ENCODE data around the gene CCDC71L. TPM values are rescaled to one million over a fixed set of nuclear protein-coding genes. Genes with fewer than 3 reads are reported as not detected.
"Not testable (repeated sequence)": the region's sequence is repeated elsewhere in the genome, so short reads cannot be mapped to it uniquely, and the experiment has no call there.

CCDC71L gene
- total and polyA plus RNA-seq, 2 donors (not counting 3 experiments of a cell fraction or from before 2014, with no cell fraction given) = 60.3 to 62.5 TPM

DNA sequence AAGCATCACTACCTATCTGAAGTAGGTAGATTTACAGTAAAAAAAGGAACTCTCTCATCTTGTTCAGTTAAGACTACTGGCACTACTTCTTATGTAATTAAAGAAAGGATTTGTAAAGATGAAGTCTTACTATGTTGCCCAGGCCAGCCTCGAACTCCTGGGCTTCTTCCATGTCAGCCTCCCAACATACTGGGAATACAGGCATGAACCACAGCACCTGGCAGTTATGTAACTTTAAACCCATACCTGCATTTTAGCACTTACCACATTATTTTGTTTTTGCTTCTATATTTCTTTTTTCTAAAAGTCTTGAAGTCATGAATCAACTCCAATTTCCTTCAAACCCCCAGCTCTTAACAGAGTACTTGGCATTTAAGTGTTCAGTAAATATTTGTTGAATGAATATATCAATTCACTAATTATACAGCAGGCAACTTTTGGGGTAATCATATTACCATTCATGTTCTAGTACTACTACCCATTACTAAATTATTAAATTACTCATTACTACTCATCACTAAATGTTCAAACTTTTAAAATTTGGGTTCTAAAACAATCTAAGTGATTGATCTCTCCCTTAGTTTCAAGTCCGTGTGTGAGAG, 31.6 kb upstream of the CCDC71L start:
- TF ChIP-seq GATA2 (IDR thresholded peaks at IDR 0.05; ENCODE audit: insufficient read depth, insufficient read length, low read depth, low read length) (no peak), POLR2A (IDR thresholded peaks at IDR 0.05; ENCODE audit: low read depth, low read length) (no peak), EZH2 (IDR thresholded peaks at IDR 0.05; ENCODE audit: borderline replicate concordance, low read depth, low read length, severe bottlenecking) (no peak), MYC (IDR thresholded peaks at IDR 0.05; ENCODE audit: low read depth, low read length) (no peak), JUN (IDR thresholded peaks at IDR 0.05; ENCODE audit: borderline replicate concordance, insufficient read depth, insufficient read length, low read depth) (no peak), POLR2AphosphoS5 (IDR thresholded peaks at IDR 0.05; ENCODE audit: insufficient read depth, low read depth, low read length) (no peak), FOS (IDR thresholded peaks at IDR 0.05; ENCODE audit: borderline replicate concordance, insufficient read depth, low read length) (no peak)
- TF ChIP-seq, protein P1, sequence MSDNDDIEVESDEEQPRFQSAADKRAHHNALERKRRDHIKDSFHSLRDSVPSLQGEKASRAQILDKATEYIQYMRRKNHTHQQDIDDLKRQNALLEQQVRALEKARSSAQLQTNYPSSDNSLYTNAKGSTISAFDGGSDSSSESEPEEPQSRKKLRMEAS (IDR thresholded peaks at IDR 0.05; ENCODE audit: insufficient read depth, insufficient read length) = no peak
- TF ChIP-seq, protein P2, sequence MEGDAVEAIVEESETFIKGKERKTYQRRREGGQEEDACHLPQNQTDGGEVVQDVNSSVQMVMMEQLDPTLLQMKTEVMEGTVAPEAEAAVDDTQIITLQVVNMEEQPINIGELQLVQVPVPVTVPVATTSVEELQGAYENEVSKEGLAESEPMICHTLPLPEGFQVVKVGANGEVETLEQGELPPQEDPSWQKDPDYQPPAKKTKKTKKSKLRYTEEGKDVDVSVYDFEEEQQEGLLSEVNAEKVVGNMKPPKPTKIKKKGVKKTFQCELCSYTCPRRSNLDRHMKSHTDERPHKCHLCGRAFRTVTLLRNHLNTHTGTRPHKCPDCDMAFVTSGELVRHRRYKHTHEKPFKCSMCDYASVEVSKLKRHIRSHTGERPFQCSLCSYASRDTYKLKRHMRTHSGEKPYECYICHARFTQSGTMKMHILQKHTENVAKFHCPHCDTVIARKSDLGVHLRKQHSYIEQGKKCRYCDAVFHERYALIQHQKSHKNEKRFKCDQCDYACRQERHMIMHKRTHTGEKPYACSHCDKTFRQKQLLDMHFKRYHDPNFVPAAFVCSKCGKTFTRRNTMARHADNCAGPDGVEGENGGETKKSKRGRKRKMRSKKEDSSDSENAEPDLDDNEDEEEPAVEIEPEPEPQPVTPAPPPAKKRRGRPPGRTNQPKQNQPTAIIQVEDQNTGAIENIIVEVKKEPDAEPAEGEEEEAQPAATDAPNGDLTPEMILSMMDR (IDR thresholded peaks at IDR 0.05; ENCODE audit: extremely low read depth in 1 of 2, insufficient read depth in 1 of 2, low read depth in 1 of 2, low read length in 2 of 2) = no peak
- Histone ChIP-seq H3K4me1 (ENCODE audit: control insufficient read depth, extremely low read depth, insufficient read depth, low read length) (no peaks in the 10 kb centered on the region), H3K9me3 (replicated peaks; ENCODE audit: control insufficient read depth, insufficient read depth, low read length) (no peaks in the 10 kb centered on the region), H3K27ac (ENCODE audit: insufficient read depth, low read depth, low read length) (no peak overlapping the region), H3K9me1 (replicated peaks; ENCODE audit: control insufficient read depth, extremely low read depth, insufficient read depth, low read length) (no peaks in the 10 kb centered on the region), H3K4me3 (replicated peaks in 1 of 3; ENCODE audit: insufficient read depth in 1 of 3, low read depth in 1 of 3, low read length in 3 of 3) (no peak overlapping the region), H4K20me1 (replicated peaks; ENCODE audit: control insufficient read depth, extremely low read depth, insufficient read depth, low read length) (no peaks in the 10 kb centered on the region), H3K79me2 (ENCODE audit: control insufficient read depth, insufficient read depth, low read length) (no peaks in the 10 kb centered on the region), H3K36me3 (ENCODE audit: control insufficient read depth in 2 of 2, extremely low read depth in 1 of 2, insufficient read depth in 2 of 2, low read length in 2 of 2) (no peaks in the 10 kb centered on the region), H3K9ac (replicated peaks; ENCODE audit: extremely low read depth, insufficient read depth, low read length) (no peak overlapping the region), H3K4me2 (ENCODE audit: insufficient read depth, low read length) (no peak overlapping the region), H3K27me3 (ENCODE audit: control insufficient read depth in 2 of 2, insufficient read depth in 2 of 2, low read length in 2 of 2) (no peaks in the 10 kb centered on the region), H2AFZ (ENCODE audit: low read depth, low read length) (no peak overlapping the region)
- no TSS peak for BruUV-seq (replicated peaks)
- dilution Hi-C loops (cut with MboI; ENCODE audit: extremely low pct_ligation_motif_present, low sequenced_read_pairs) = no loop called here
- intact Hi-C loops (cut with micrococcal nuclease) = no loop called here
- CTCF ChIA-PET = no interaction called here
- no peak for FAIRE-seq
- POLR2A ChIA-PET = no interaction called here
- no peak for DNase-seq (ENCODE audit: low read depth, low spot score)

DNA sequence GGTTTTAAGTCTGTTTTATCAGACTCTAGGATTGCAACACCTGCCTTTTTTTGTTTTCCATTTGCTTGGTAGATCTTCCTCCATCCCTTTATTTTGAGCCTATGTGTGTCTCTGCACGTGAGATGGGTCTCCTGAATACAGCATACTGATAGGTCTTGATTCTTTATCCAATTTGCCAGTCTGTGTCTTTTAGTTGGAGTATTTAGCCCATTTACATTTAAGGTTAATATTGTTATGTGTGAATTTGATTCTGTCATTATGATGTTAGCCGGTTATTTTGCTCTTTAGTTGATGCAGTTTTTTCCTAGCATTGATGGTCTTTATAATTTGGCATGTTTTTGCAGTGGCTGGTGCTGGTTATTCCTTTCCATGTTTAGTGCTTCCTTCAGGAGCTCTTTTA, 27.2 kb upstream of the CCDC71L start:
- H3K4me2 ChIP-seq (ENCODE audit: insufficient read depth, low read length); H3K36me3 ChIP-seq (ENCODE audit: control insufficient read depth in 2 of 2, extremely low read depth in 1 of 2, insufficient read depth in 2 of 2, low read length in 2 of 2); H3K79me2 ChIP-seq (ENCODE audit: control insufficient read depth, insufficient read depth, low read length); BruUV-seq (replicated peaks); H3K9ac ChIP-seq (replicated peaks; ENCODE audit: extremely low read depth, insufficient read depth, low read length); H3K4me3 ChIP-seq (replicated peaks in 1 of 3; ENCODE audit: insufficient read depth in 1 of 3, low read depth in 1 of 3, low read length in 3 of 3); intact Hi-C loops (cut with micrococcal nuclease); H3K27me3 ChIP-seq (ENCODE audit: control insufficient read depth in 2 of 2, insufficient read depth in 2 of 2, low read length in 2 of 2); CTCF ChIA-PET; POLR2A ChIA-PET; H3K9me1 ChIP-seq (replicated peaks; ENCODE audit: control insufficient read depth, extremely low read depth, insufficient read depth, low read length); DNase-seq (ENCODE audit: low read depth, low spot score); H2AFZ ChIP-seq (ENCODE audit: low read depth, low read length); dilution Hi-C loops (cut with MboI; ENCODE audit: extremely low pct_ligation_motif_present, low sequenced_read_pairs); H3K4me1 ChIP-seq (ENCODE audit: control insufficient read depth, extremely low read depth, insufficient read depth, low read length); H3K27ac ChIP-seq (ENCODE audit: insufficient read depth, low read depth, low read length); FAIRE-seq; H3K9me3 ChIP-seq (replicated peaks; ENCODE audit: control insufficient read depth, insufficient read depth, low read length); H4K20me1 ChIP-seq (replicated peaks; ENCODE audit: control insufficient read depth, extremely low read depth, insufficient read depth, low read length): not testable (repeated sequence)
